IPS-NIHi11 (cell line): ENCODE results near the gene VGLL4.

ENCODE experiments used
- DNase-seq: peaks from one replicate; pipeline ENCODE4 v3.0.0; 2012; ENCODE audit warnings: mixed read lengths, low spot score

Gene VGLL4

GRCh38 chr3:11548721-11549131 is 95.0 kb downstream of the VGLL4 start:
- DNase-seq = peak; percentile 33

DNA sequence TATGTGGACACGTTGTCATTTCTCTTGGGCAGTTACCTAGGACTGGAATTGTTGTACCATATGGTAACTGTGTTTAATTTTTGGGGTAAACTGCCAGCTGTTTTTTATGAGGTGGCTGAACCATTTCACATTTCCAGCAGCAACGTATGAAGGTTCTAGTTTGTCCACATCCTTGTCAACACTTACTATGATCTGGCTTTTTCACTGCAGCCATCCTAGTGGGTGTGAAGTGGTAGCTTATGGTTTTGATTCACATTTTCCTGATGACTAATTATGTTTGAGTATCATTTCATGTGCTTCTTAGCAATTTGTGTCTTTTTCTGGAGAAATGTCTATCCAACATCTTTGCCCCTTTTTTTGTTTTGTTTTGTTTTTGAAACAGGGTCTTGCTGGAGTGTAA is 96.2 kb downstream of the VGLL4 start:
- no peak for DNase-seq

GRCh38 chr3:11546657-11547302 is 96.9 kb downstream of the VGLL4 start:
- no peak for DNase-seq

GRCh38 chr3:11545186-11545851 is 98.4 kb downstream of the VGLL4 start:
- DNase-seq = no peak

DNA sequence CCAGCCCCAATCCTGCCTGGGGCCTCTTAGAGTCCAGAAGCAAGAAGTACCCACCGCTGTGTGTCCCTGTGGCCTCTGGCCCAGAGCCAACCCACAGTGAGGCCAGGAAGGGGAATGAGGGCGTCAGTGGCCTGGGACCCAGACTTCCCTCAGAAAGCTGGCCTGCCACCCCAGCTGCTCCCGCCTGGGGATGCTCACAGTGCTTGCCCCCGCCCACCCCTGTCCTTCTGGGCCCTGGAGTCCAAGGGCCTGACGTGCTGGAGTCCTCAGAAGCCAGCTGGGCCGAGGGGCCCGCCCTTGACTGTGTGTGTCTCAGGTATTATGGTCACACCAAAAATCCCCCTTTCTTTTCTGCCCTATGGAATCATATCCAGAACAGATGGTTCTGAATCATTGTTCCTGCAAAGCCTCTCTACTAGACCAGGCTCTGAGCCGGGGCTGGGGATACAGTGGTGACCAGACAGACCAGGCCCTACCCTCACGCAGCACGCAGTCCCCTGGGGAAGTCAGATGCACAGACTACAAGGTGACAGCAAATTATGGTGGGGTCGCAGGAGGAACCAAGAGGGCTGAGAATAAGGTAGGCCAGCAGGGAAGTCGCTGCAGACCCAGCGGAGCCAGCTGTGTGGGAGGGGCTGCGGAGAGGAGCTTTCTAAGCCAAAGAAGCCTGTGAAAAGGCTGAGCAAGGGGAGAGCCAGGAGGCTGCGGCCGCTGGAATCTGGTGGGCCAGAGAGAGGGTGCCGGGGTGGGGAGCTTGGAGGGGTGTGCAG is 99.1 kb downstream of the VGLL4 start:
- DNase-seq = peak; percentile 64

GRCh38 chr3:11543948-11544387 is 99.7 kb downstream of the VGLL4 start:
- no peak for DNase-seq

DNA sequence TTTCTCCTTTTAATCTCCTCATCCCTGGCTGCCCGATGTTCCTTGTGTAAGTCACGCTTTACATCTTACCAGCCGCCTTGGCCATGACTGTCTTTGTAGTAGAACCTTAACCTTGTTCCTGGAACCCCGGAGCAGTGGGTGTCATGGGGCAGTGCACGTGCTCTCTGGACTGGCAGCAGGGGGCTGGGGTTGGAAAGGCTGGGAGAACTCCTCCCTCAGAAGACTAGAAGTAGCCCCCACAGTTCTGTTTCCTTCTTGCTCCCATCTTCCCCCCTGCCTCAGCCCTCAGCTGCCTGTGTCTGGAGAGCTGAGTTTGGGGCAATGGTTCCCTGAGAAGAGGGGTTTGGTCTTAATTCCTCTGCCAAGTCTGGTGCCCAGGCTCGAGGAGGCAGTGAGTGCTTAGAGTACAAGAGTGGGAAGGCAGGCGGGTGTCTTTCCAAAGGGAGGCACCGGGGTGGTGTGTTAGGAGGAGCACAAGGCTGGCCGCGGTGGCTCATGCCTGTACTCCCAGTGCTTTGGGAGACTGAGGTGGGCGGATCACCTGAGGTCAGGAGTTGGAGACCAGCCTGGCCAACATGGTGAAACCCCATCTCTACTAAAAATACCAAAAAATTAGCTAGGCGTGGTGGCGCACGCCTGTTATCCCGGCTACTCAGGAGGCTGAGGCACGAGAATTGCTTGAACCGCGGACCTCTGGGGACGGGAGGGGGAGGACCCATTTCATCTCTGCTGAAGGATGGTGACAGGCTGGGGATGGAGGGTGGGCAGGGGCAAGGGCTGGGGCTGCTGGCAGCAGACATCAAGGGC is 100.4 kb downstream of the VGLL4 start:
- DNase-seq = no peak

DNA sequence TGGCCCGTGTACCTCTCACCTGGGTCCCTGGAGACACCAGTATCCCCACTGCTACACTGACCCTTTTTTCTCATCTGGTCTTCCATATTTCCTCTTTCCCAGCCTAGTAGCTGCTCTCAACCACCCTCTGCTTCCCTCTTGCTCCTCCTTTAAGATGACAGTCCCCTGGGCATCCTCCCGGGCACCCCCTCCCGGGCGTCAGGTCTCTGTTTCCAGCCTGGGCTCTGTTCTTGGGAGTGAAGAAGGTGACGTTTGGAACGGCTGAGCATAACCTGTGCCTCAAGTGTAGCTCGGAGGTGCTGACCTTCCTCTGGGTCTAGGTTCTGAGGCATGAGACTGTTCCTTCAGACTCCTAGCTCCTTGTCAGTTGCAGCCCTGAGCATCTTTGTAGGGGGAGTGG is 101.2 kb downstream of the VGLL4 start:
- DNase-seq = no peak

- DNase-seq = no peak
Measured at GRCh38 chr3:11541321-11542303, 102.1 kb downstream of the VGLL4 start.

GRCh38 chr3:11539677-11540076 is 104.0 kb downstream of the VGLL4 start:
- DNase-seq = no peak

GRCh38 chr3:11539218-11539617 is 104.5 kb downstream of the VGLL4 start:
- no peak for DNase-seq

DNA sequence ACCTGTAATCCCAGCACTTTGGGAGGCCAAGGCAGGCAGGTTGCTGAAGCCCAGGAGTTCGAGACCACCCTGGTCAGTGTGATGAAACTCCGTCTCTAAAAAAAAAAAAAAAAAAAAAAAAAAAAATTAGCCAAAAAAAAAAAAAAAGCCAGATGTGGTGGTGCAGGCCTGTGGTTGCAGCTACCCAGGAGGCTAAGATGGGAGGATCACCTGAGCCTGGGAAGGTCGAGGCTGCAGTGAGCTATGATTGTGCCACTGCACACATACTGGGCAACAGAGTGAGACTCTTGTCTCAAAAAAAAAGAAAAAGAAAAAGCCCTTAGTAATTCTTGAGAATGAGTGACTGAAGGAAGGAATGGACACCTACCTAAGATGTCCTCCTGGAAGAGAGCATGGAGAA is 105.1 kb downstream of the VGLL4 start:
- DNase-seq = no peak

- no peak for DNase-seq
Measured at GRCh38 chr3:11536936-11537612, 106.6 kb downstream of the VGLL4 start.

DNA sequence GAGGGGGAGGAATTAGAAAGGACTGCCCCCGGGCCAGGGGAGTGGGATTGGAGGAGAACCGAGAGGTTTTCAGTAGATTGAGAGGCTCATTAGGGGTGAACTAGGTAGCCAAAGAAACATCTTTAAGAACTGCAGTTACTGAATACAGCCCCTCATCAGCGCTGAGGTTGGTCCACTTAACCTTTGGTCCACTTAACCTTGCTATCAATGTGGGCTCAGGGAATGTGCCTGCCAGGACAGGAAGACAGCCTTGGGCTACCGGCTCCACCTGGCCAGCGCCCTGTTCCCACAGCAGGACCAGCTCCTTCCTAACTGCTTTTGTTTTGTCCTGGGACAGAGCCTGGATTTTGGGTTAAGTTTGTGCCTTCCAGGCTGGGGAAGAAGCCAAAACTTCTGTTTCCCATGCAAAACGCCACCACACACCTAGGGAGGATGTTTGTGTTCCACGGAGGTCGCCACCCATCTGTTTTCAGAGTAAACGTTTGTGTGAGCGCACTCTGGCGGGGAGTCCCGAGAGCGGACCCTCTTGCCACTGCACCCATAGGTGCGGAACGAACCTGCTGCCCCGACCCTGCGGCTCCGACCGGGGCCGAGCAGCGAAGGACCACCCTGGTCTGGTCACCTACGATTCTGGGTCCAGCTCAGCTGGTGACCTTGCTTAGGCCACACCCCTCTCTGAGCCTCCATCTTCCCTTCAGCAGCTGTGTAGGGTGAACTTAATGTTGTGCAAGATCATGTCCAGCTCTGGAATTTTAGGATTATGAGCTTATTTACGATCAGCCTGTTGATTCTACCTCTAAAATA is 107.4 kb downstream of the VGLL4 start:
- no peak for DNase-seq

DNA sequence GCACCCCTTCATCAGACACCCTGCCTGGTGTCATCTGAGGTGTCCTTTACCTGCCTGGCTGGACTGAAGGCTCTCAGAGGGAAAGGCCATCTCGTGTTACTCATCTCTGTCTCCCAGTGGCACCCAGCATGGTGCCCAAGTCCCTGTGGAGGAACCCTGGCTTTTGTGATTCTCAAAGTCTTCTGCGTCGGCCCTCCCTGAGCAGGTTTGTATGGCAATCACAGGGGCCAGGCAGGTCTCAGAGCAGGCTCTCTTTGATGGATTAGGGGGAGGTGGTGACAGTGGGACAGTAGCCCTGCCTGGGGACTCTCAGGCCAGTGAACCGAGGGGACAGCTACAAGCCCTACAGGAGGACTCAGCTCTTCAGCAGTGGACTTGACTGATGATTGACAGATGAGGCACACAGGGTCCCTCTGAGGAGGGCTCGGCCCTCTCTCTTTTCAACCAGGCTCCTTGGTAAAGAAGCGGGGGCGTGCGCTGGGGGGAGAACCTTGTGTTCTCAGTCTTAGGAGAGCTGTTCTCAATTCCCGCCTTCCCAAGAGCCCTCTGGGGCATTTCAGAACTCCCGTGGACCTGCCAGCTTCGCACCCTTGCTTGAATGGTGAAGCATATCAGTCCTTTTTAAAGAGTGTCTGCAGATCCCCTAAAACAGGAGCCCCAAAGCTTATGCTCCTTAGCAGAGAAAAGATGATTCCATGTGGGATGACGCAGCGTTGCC is 108.3 kb downstream of the VGLL4 start:
- no peak for DNase-seq

GRCh38 chr3:11534793-11535101 is 109.0 kb downstream of the VGLL4 start:
- no peak for DNase-seq

DNA sequence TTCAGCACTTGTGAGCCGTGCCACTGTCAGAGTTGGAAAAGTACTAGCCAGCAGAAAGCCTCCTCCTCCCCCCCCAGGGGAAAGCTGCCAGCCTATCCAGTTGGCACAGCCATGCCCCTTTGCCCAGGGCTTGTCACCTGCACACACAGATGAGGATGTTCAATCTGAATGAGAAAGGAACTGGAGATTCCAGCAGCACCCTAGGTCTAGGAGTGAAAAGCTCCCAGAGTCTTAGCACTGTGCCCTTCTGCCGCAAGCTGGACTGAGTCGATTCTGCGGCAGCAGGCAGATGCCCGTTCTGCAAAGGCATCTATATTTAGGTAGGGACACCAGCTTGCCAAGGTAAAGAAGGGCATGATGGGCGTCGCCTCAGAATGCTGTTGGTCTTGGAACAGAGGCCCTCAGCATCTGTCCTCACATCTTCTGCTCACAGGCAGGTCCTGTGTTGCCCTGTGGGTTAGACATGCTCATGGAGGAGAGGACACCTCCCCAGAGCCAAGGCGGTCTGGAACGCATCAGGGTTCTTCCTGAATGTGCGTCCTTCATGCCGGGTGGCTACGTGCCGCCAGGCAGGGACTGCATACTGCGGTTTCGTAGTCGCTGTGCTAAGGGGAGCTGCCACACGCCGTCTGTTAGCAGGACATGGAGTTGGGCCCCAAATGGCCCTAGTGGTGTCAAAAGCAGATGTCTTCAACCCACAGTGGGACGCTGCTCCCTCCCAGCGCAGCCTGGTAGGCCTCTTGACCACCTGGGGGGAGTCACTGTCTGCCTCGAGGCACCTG is 109.5 kb downstream of the VGLL4 start:
- no peak for DNase-seq

DNA sequence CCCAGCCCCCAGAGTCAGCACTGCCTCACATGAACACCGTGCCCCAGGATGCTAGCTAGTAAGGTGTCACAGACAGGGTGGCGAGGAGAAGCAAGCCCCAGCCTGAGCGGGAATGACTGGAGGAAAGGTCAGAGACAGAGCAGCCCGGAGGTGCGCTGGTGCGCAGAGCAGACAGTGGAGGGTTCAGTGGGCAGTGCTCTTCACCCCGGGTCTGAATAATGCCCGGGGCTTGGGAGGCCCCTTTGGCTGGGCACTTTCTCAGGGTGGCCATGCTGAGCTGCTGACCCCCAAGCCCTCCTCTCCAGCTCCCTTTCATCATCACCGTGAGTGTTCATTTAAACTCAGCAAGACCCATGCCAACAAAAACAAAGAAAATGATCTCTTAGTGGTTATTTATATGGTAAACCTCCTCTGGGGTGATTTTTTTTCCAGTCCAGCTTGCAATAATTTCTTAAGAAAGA is 110.8 kb downstream of the VGLL4 start:
- no peak for DNase-seq
